SK-N-SH (cell line): ENCODE measurements around the gene MANSC4. TPM values are rescaled to one million over a fixed set of nuclear protein-coding genes. Genes with fewer than 3 reads are reported as not detected.

Source experiments
- CTCF ChIA-PET: fragments of 300-600, 350-600 bp; formaldehyde crosslinking; extraction: SDS; loops from one replicate; lab custom pipeline; 2021; lab: Yijun Ruan, JAX
- POLR2A ChIA-PET: fragments of 350-600 bp; sonication (Branson Sonifier 250); formaldehyde crosslinking; extraction: SDS; loops from one replicate; lab custom pipeline; 2020; ENCODE audit warnings: antibody characterized with exemption, inconsistent platforms; lab: Yijun Ruan, JAX
- DNase-seq: peaks from one replicate; pipeline ENCODE4 v3.0.0; 2012
- H2AFZ ChIP-seq: fragments of 200-600 bp; sonication (generic); 2 replicates; pipeline ENCODE4 v1.8.1; 2016; ENCODE audit warnings: antibody characterized with exemption, mild to moderate bottlenecking, low read depth
- H3F3A ChIP-seq: fragments of 200-600 bp; sonication (generic); replicated peaks from 2 replicates; pipeline ENCODE3; 2016; ENCODE audit warnings: antibody characterized with exemption, mild to moderate bottlenecking; ENCODE audit not compliant: insufficient read depth
- H3K27ac ChIP-seq, 2 experiments: fragments of 200-500 bp in 1 of 2; fragments of 200-600 bp in 1 of 2; sonication (Bioruptor generic) in 1 of 2; sonication (generic), shearing (Covaris generic) in 1 of 2; 2 replicates each; pipeline versions ENCODE4 v1.5.1 to v1.6.1; 2014 to 2016; ENCODE audit warnings: low read depth in 2 of 2, inconsistent platforms in 1 of 2, low read length in 1 of 2, mild to moderate bottlenecking in 1 of 2, mixed read lengths in 1 of 2
- H3K27me3 ChIP-seq: fragments of 200-600 bp; sonication (generic), shearing (Covaris generic); 2 replicates; pipeline ENCODE4 v1.6.1; 2016; ENCODE audit warnings: mixed run types; ENCODE audit not compliant: insufficient read depth
- H3K36me3 ChIP-seq, 2 experiments: fragments of 200-500 bp in 1 of 2; fragments of 200-600 bp in 1 of 2; sonication (Bioruptor generic) in 1 of 2; sonication (generic) in 1 of 2; replicated peaks in 1 of 2; 2 replicates each; pipeline versions ENCODE3 to v1.5.1; 2014 to 2016; ENCODE audit warnings: low read length in 1 of 2, mild to moderate bottlenecking in 1 of 2; ENCODE audit not compliant: insufficient read depth in 2 of 2, control insufficient read depth in 1 of 2
- H3K4me1 ChIP-seq, 2 experiments: fragments of 200-500 bp in 1 of 2; fragments of 200-600 bp in 1 of 2; sonication (Bioruptor generic) in 1 of 2; sonication (generic), shearing (Covaris generic) in 1 of 2; 2 replicates each; pipeline versions ENCODE4 v1.5.1 to v1.6.1; 2014 to 2016; ENCODE audit warnings: low read depth in 1 of 2, low read length in 1 of 2, mixed run types in 1 of 2; ENCODE audit not compliant: insufficient read depth in 2 of 2, control insufficient read depth in 1 of 2
- H3K4me2 ChIP-seq: fragments of 200-600 bp; sonication (generic), shearing (Covaris generic); 2 replicates; pipeline ENCODE4 v1.6.1; 2017; ENCODE audit warnings: mixed run types
- H3K4me3 ChIP-seq, 2 experiments: fragments of 200-500 bp in 1 of 2; fragments of 200-600 bp in 1 of 2; sonication (Bioruptor generic) in 1 of 2; sonication (generic), shearing (Covaris generic) in 1 of 2; 2 replicates each; pipeline versions ENCODE4 v1.5.1 to v1.8.1; 2014 to 2016; ENCODE audit warnings: low read depth in 2 of 2, inconsistent platforms in 1 of 2, low read length in 1 of 2, mild to moderate bottlenecking in 1 of 2, mixed read lengths in 1 of 2, moderate library complexity in 1 of 2
- H3K79me2 ChIP-seq: fragments of 200-600 bp; sonication (generic); 2 replicates; pipeline ENCODE4 v1.8.1; 2017; ENCODE audit warnings: mild to moderate bottlenecking; ENCODE audit not compliant: insufficient read depth
- H3K9ac ChIP-seq: fragments of 200-600 bp; sonication (generic); 2 replicates; pipeline ENCODE4 v1.6.1; 2017; ENCODE audit warnings: mixed run types
- H3K9me2 ChIP-seq: fragments of 200-600 bp; sonication (generic); 2 replicates; pipeline ENCODE4 v1.6.1; 2017; ENCODE audit warnings: mixed run types
- H3K9me3 ChIP-seq: fragments of 200-600 bp; sonication (generic); 2 replicates; pipeline ENCODE4 v1.6.1; 2017; ENCODE audit warnings: mixed run types, mild to moderate bottlenecking, moderate library complexity
- H4K20me1 ChIP-seq: fragments of 200-600 bp; sonication (generic); 2 replicates; pipeline ENCODE4 v1.6.1; 2017; ENCODE audit warnings: mild to moderate bottlenecking, mixed run types; ENCODE audit not compliant: insufficient read depth
- CHD2 ChIP-seq: fragments of 150-350 bp; IDR thresholded peaks from 2 replicates; pipeline ENCODE4 v1.6.1; 2018; ENCODE audit warnings: low read length; ENCODE audit not compliant: partially characterized antibody
- CTCF ChIP-seq: fragments of 200-600 bp; sonication (generic); IDR thresholded peaks from 2 replicates; pipeline ENCODE4 v1.6.1; 2017; ENCODE audit warnings: antibody characterized with exemption, mild to moderate bottlenecking, moderate library complexity
- FOSL2 ChIP-seq: IDR thresholded peaks from 2 replicates; pipeline ENCODE4 v1.4.0; 2012; ENCODE audit warnings: low read depth, mild to moderate bottlenecking, moderate library complexity, borderline replicate concordance
- GATA2 ChIP-seq: sonication (generic); formaldehyde crosslinking; IDR thresholded peaks from 2 replicates; pipeline ENCODE4 v1.5.0; 2020; ENCODE audit warnings: mild to moderate bottlenecking, missing genetic modification reagents
- IRF3 ChIP-seq: fragments of 150-350 bp; IDR thresholded peaks from 2 replicates; pipeline ENCODE4 v1.6.1; 2016; ENCODE audit warnings: mild to moderate bottlenecking, low read depth, low read length
- MEF2A ChIP-seq: IDR thresholded peaks from 2 replicates; pipeline ENCODE4 v1.4.0; 2012; ENCODE audit warnings: low read depth, borderline replicate concordance
- MXI1 ChIP-seq: IDR thresholded peaks from 2 replicates; pipeline ENCODE4 v1.6.1; 2012; ENCODE audit warnings: mild to moderate bottlenecking, low read depth, low read length, improper control_type of control experiment
- NRF1 ChIP-seq: IDR thresholded peaks from 2 replicates; pipeline ENCODE4 v1.6.1; 2012; ENCODE audit warnings: low read depth, mild to moderate bottlenecking, low read length
- REST ChIP-seq: IDR thresholded peaks from 2 replicates; pipeline ENCODE4 v1.6.1; 2012; ENCODE audit warnings: mild to moderate bottlenecking, low read depth, low read length, moderate library complexity
- TCF12 ChIP-seq: IDR thresholded peaks from 2 replicates; pipeline ENCODE4 v1.4.0; 2012
- USF1 ChIP-seq: IDR thresholded peaks from 2 replicates; pipeline ENCODE4 v1.4.0; 2012; ENCODE audit warnings: low read depth, borderline replicate concordance
- YY1 ChIP-seq: IDR thresholded peaks from 2 replicates; pipeline ENCODE4 v1.4.0; 2012; ENCODE audit warnings: low read depth, mild to moderate bottlenecking
- WGBS: methylation state at CpG from one replicate; pipeline ENCODE4 v1.1.6; 2017; ENCODE audit warnings: low lambda C conversion rate; 5-methylcytosine and 5-hydroxymethylcytosine counted together
- polyA plus RNA-seq, 3 experiments: library from polyadenylated mRNA; depleted of rRNA; stranded (reverse); fragments of >200 nt; gene quantifications; 2 replicates each; pipeline ENCODE4 v1.2.3, GENCODE V29; 2012
- TF ChIP-seq, protein P1 (sequence below): IDR thresholded peaks from 2 replicates; pipeline ENCODE4; 2012

Gene MANSC4
- polyA plus RNA-seq, 1 of the 3 experiments (the other 2 are of a cell fraction): not detected

- no peak for TF ChIP-seq USF1
- no peak for TF ChIP-seq CTCF
Measured at GRCh38 chr12:27817766-27818165, 37.7 kb upstream of the MANSC4 start (continued).

- CTCF ChIA-PET: interaction anchor here (1.1 to 1.9 kb wide), 4 partner anchors 35 to 126 kb away, joined by 3 to 6 read pairs (median 4); partner anchors contain the start of genes KLHL42 and MANSC4
Measured at GRCh38 chr12:27814851-27815591, 35.0 kb upstream of the MANSC4 start.

DNA sequence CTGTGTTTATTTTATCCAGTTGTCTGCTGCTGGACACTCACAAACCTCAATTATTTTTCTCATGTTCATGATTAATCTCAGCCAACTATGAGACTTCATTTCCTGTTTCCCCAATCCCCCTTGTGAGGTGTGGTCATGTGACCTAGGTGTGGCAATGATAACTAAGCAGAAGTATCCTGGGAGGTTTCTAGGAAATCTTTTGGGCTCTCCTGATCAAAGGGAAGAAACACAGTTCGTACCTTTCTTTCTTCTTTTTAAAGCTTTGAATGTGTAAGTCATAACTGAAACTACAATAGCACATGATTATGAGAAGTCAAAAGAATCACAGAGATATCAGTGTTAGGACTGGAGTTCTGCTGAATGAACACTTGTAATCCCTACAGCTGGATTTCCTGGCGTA, 34.4 kb upstream of the MANSC4 start:
- Histone ChIP-seq H3K27me3 (no peaks in the 10 kb centered on the region), H3K9me3 (no peaks in the 10 kb centered on the region), H4K20me1 (no peaks in the 10 kb centered on the region), H3F3A (no peaks in the 10 kb centered on the region), H2AFZ (no peak overlapping the region), H3K4me2 (no peak overlapping the region), H3K9me2 (no peaks in the 10 kb centered on the region), H3K27ac (peak overlapping the region in 1 of 2 experiments; percentile 12; a peak in 1 of 4 replicates), H3K4me1 (peaks cover 0 to 19% of the 10 kb centered on the region in 2 experiments; a peak in 2 of 4 replicates), H3K79me2 (no peaks in the 10 kb centered on the region), H3K9ac (no peak overlapping the region), H3K36me3 (no peaks in the 10 kb centered on the region), H3K4me3 (no peak overlapping the region)
- no peak for DNase-seq
- ChIA-PET CTCF (interaction anchor here (1.2 to 1.9 kb wide), 4 partner anchors 80 to 126 kb away, joined by 3 to 6 read pairs (median 4); no protein-coding TSS in a partner anchor), POLR2A (interaction anchor here (1.8 kb wide), 1 partner anchor 34 kb away, joined by 4 read pairs; no protein-coding TSS in a partner anchor)
- 92% methylated on average over 2 of the region's 2 CpGs for WGBS
- TF ChIP-seq CHD2: no peak
- no peak for TF ChIP-seq YY1
- TF ChIP-seq IRF3: no peak
- TF ChIP-seq FOSL2: no peak
- TF ChIP-seq GATA2 (CRISPR knock-in tag): no peak
- TF ChIP-seq NRF1: no peak
- no peak for TF ChIP-seq REST
- TF ChIP-seq, protein P1, sequence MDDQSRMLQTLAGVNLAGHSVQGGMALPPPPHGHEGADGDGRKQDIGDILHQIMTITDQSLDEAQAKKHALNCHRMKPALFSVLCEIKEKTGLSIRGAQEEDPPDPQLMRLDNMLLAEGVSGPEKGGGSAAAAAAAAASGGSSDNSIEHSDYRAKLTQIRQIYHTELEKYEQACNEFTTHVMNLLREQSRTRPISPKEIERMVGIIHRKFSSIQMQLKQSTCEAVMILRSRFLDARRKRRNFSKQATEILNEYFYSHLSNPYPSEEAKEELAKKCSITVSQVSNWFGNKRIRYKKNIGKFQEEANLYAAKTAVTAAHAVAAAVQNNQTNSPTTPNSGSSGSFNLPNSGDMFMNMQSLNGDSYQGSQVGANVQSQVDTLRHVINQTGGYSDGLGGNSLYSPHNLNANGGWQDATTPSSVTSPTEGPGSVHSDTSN: no peak
- no peak for TF ChIP-seq MXI1
- TF ChIP-seq MEF2A: no peak

More at GRCh38 chr12:27814851-27815591, 35.0 kb upstream of the MANSC4 start:
- DNase-seq: no peak
- no peaks in the 10 kb centered on the region for H4K20me1 ChIP-seq
- peaks cover 0 to 19% of the 10 kb centered on the region in 2 experiments; a peak in 2 of 4 replicates for H3K4me1 ChIP-seq
- no peaks in the 10 kb centered on the region for H3F3A ChIP-seq
- TF ChIP-seq TCF12: no peak
- 66% methylated on average over 3 of the region's 3 CpGs for WGBS
- H3K9me3 ChIP-seq: no peaks in the 10 kb centered on the region
- H3K36me3 ChIP-seq: no peaks in the 10 kb centered on the region
- no peak overlapping the region for H3K4me2 ChIP-seq
- H3K27ac ChIP-seq: peak overlapping the region in 1 of 2 experiments; percentile 12; a peak in 1 of 4 replicates
- no peaks in the 10 kb centered on the region for H3K9me2 ChIP-seq
- no peaks in the 10 kb centered on the region for H3K79me2 ChIP-seq
- H3K4me3 ChIP-seq: no peak overlapping the region
- H2AFZ ChIP-seq: no peak overlapping the region
- POLR2A ChIA-PET: interaction anchor here (1.8 kb wide), 1 partner anchor 35 kb away, joined by 4 read pairs; no protein-coding TSS in a partner anchor
- no peaks in the 10 kb centered on the region for H3K27me3 ChIP-seq
- H3K9ac ChIP-seq: no peak overlapping the region
